A549 (cell line): Measurements from ENCODE around the gene FDXACB1. TPM values are rescaled to one million over a fixed set of nuclear protein-coding genes. Genes with fewer than 3 reads are reported as not detected.

Source experiments
- ATAC-seq, 2 experiments: fragments of 200-7000 bp in 1 of 2; fragments of >200 bp in 1 of 2; cut with Nextera tagmentation in 1 of 2; cut with Tn5 transposase in 1 of 2; 3 replicates each; pipeline versions ENCODE4 v1.8.0 to v1.9.1; 2018 to 2020; ENCODE audit warnings: mild to moderate bottlenecking in 1 of 2, moderate library complexity in 1 of 2
- CTCF ChIA-PET: fragments of 300-600 bp; sonication (Branson Sonifier 250); formaldehyde crosslinking; extraction: SDS; loops from one replicate; lab custom pipeline; 2021; ENCODE audit warnings: antibody characterized with exemption, inconsistent platforms; lab: Yijun Ruan, JAX
- POLR2A ChIA-PET: fragments of 350-600 bp; formaldehyde crosslinking; extraction: SDS; loops from one replicate; lab custom pipeline; 2021; ENCODE audit warnings: antibody characterized with exemption, inconsistent platforms; lab: Yijun Ruan, JAX
- DNase-seq, 2 experiments: peaks; one replicate each; pipeline versions ENCODE4 v3.0.0 to v3.0.0-alpha.2; 2011 to 2016; ENCODE audit warnings: low read depth in 1 of 2, low spot score in 1 of 2
- FAIRE-seq: peaks from 2 replicates; lab custom pipeline; 2011; peaks lifted over from hg19 to GRCh38; lab: Jason Lieb, UNC
- H3K27ac ChIP-seq, 2 experiments: fragments of >200 bp; sonication (Bioruptor Twin); formaldehyde crosslinking; 3 replicates each; pipeline ENCODE4 v1.5.1; 2016 to 2017
- H3K4me1 ChIP-seq: fragments of >200 bp; sonication (Bioruptor Twin); formaldehyde crosslinking; 3 replicates; pipeline ENCODE4 v1.6.1; 2016
- H3K4me2 ChIP-seq: fragments of >200 bp; sonication (Bioruptor Twin); formaldehyde crosslinking; 3 replicates; pipeline ENCODE4 v1.6.1; 2016
- H3K4me3 ChIP-seq: fragments of >200 bp; sonication (Bioruptor Twin); formaldehyde crosslinking; 3 replicates; pipeline ENCODE4 v1.5.1; 2016
- H3K9me3 ChIP-seq: fragments of >200 bp; sonication (Bioruptor Twin); formaldehyde crosslinking; 3 replicates; pipeline ENCODE4 v1.6.1; 2016
- CBX2 ChIP-seq: fragments of 200-600 bp; sonication (generic); IDR thresholded peaks from 2 replicates; pipeline ENCODE4 v1.6.1; 2016; ENCODE audit warnings: low read depth, mild to moderate bottlenecking, borderline replicate concordance
- CBX8 ChIP-seq: fragments of 200-600 bp; sonication (generic); IDR thresholded peaks from 2 replicates; pipeline ENCODE4 v1.6.1; 2016
- CEBPB ChIP-seq, 2 experiments: fragments of >200 bp in 1 of 2; sonication (Bioruptor Twin) in 1 of 2; formaldehyde crosslinking in 1 of 2; IDR thresholded peaks; 2 replicates each; pipeline ENCODE4 v1.6.1; 2012 to 2016
- CHD2 ChIP-seq: fragments of 150-350 bp; IDR thresholded peaks from 2 replicates; pipeline ENCODE4 v1.6.1; 2014; ENCODE audit warnings: low read length; ENCODE audit not compliant: partially characterized antibody
- FOSB ChIP-seq: fragments of 250-450 bp; sonication (Bioruptor Pico); IDR thresholded peaks from 2 replicates; pipeline ENCODE4 v1.5.0; 2020; ENCODE audit warnings: mild to moderate bottlenecking, moderate library complexity
- FOSL2 ChIP-seq, 2 experiments: fragments of 450-650 bp in 1 of 2; fragments of >200 bp in 1 of 2; sonication (Bioruptor Twin) in 1 of 2; formaldehyde crosslinking; IDR thresholded peaks; 2 replicates each; pipeline versions ENCODE4 v1.5.0 to v1.6.1; 2016 to 2020; ENCODE audit warnings: mild to moderate bottlenecking in 1 of 2, moderate library complexity in 1 of 2
- GATA3 ChIP-seq: IDR thresholded peaks from 2 replicates; pipeline ENCODE4 v1.6.1; 2012; ENCODE audit warnings: borderline replicate concordance
- HOXB5 ChIP-seq: fragments of 250-450 bp; sonication (Bioruptor Pico); IDR thresholded peaks from 2 replicates; pipeline ENCODE4 v1.5.0; 2020; ENCODE audit warnings: mild to moderate bottlenecking, moderate library complexity
- JUNB ChIP-seq: fragments of >200 bp; sonication (Bioruptor Twin); formaldehyde crosslinking; IDR thresholded peaks from 2 replicates; pipeline ENCODE4 v1.6.1; 2016
- KDM5A ChIP-seq: fragments of 200-600 bp; sonication (generic); IDR thresholded peaks from 2 replicates; pipeline ENCODE4 v1.6.1; 2016; ENCODE audit warnings: antibody characterized with exemption, mild to moderate bottlenecking
- MAZ ChIP-seq: fragments of 150-350 bp; IDR thresholded peaks from 2 replicates; pipeline ENCODE4 v1.6.1; 2014; ENCODE audit warnings: antibody characterized with exemption, low read depth, low read length, borderline replicate concordance
- NFE2L2 ChIP-seq: fragments of 150-350 bp; conservative IDR thresholded peaks from 2 replicates; pipeline ENCODE4 v1.6.1; 2014; ENCODE audit warnings: low read length
- NR3C1 ChIP-seq: fragments of >200 bp; sonication (Bioruptor Twin); formaldehyde crosslinking; IDR thresholded peaks from 3 replicates; pipeline ENCODE4 v1.6.1; 2017
- PHF8 ChIP-seq: fragments of 200-600 bp; sonication (generic); IDR thresholded peaks from 2 replicates; pipeline ENCODE4 v1.6.1; 2016; ENCODE audit warnings: low read depth, mild to moderate bottlenecking, antibody characterized with exemption, moderate library complexity, borderline replicate concordance
- POLR2A ChIP-seq: IDR thresholded peaks from 2 replicates; pipeline ENCODE4 v1.6.1; 2012; ENCODE audit warnings: mild to moderate bottlenecking, low read length
- POLR2AphosphoS2 ChIP-seq: conservative IDR thresholded peaks from 2 replicates; pipeline ENCODE4 v1.6.1; 2012; ENCODE audit warnings: low read length, improper control_type of control experiment, inconsistent platforms
- RARB ChIP-seq: fragments of 250-450 bp; sonication (Bioruptor Pico); IDR thresholded peaks from 2 replicates; pipeline ENCODE4 v1.8.0; 2021; ENCODE audit warnings: mild to moderate bottlenecking, moderate library complexity
- SMC3 ChIP-seq: fragments of >200 bp; sonication (Bioruptor Twin); formaldehyde crosslinking; IDR thresholded peaks from 3 replicates; pipeline ENCODE4 v1.6.1; 2018; ENCODE audit warnings: inconsistent platforms
- SREBF2 ChIP-seq: fragments of 450-650 bp; IDR thresholded peaks from 2 replicates; pipeline ENCODE4 v1.6.1; 2014; ENCODE audit warnings: mild to moderate bottlenecking, moderate library complexity
- TFCP2L1 ChIP-seq: fragments of 250-450 bp; sonication (Bioruptor Pico); IDR thresholded peaks from 2 replicates; pipeline ENCODE4 v1.5.0; 2021; ENCODE audit warnings: mild to moderate bottlenecking
- USF2 ChIP-seq: fragments of 450-650 bp; IDR thresholded peaks from 2 replicates; pipeline ENCODE4 v1.6.1; 2014; ENCODE audit warnings: antibody characterized with exemption
- ZNF302 ChIP-seq: fragments of 250-450 bp; sonication (Bioruptor Pico); IDR thresholded peaks from 2 replicates; pipeline ENCODE4 v1.9.0; 2021; ENCODE audit warnings: inconsistent platforms, mild to moderate bottlenecking, moderate library complexity
- WGBS: methylation state at CpG from one replicate; pipeline ENCODE4 v1.1.6; 2017; ENCODE audit errors: missing lambda C conversion rate; 5-methylcytosine and 5-hydroxymethylcytosine counted together
- polyA plus RNA-seq, 4 experiments: library from polyadenylated mRNA; depleted of rRNA in 3 of 4; stranded (reverse); fragments of >200 nt; fragmentation: RNase III in 1 of 4; extraction: RNeasy Plus Mini Kit Qiagen cat#74134 plus additional on column Dnase treatment in 1 of 4; gene quantifications; 2 replicates in 3 of 4; 3 replicates in 1 of 4; pipeline ENCODE4 v1.2.3, GENCODE V29; 2011 to 2017
- TF ChIP-seq, protein P1 (sequence below): fragments of 250-450 bp; sonication (Bioruptor Pico); IDR thresholded peaks from 2 replicates; pipeline ENCODE4 v1.5.0; 2020; ENCODE audit warnings: low read depth, mild to moderate bottlenecking, moderate library complexity
- TF ChIP-seq, protein P2 (sequence below): IDR thresholded peaks from 2 replicates; pipeline ENCODE4 v1.6.1; 2012
- TF ChIP-seq, protein P3 (sequence below): fragments of >200 bp; sonication (Bioruptor Twin); formaldehyde crosslinking; IDR thresholded peaks from 3 replicates; pipeline ENCODE4 v1.6.1; 2016
- TF ChIP-seq, protein P4 (sequence below): IDR thresholded peaks from 2 replicates; pipeline ENCODE4 v1.6.1; 2012
- TF ChIP-seq, protein P5 (sequence below): fragments of 200-600 bp; sonication (generic); IDR thresholded peaks from 2 replicates; pipeline ENCODE4 v1.6.1; 2016; ENCODE audit warnings: antibody characterized with exemption, mild to moderate bottlenecking, moderate library complexity
- TF ChIP-seq, protein P6 (sequence below): fragments of 250-450 bp; sonication (Bioruptor Pico); IDR thresholded peaks from 2 replicates; pipeline ENCODE4 v1.5.0; 2021; ENCODE audit warnings: mild to moderate bottlenecking, moderate library complexity, borderline replicate concordance

FDXACB1 gene
- polyA plus RNA-seq, 2 of the 4 experiments (the other 2 are of a cell fraction): 1.9 to 2.4 TPM

DNA sequence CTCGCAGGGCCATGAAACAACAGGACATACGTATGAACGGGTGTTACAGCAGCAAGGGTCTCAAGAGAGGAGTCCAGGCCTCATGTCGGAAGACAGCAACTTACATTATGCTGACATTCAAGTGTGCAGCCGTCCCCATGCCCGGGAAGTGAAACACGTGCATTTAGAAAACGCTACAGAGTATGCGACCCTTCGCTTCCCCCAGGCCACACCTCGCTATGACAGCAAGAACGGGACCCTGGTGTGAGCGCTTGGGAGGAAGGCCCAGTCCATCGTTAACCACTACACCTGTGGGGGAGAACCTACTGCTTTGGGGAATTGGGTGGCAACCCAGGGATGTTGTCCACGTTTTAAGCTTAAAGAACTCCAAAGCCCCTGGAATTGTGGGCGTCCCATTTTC lies 47.0 kb upstream of the FDXACB1 start:
- no peak for DNase-seq
- Histone ChIP-seq H3K9me3 (no peaks in the 10 kb centered on the region), H3K4me3 (no peak overlapping the region; the same call in 2 of the 3 replicates), H3K4me2 (peak overlapping the region; percentile 63), H3K4me1 (peaks cover 44% of the 10 kb centered on the region), H3K27ac (peak overlapping the region; percentile 73 to 92)
- POLR2A ChIA-PET: interaction anchor here (0.9 to 1.7 kb wide), 9 partner anchors 10 to 161 kb away, joined by 3 to 17 read pairs (median 5); partner anchors contain the start of genes CRYAB, DIXDC1, SDHD and TIMM8B
- CTCF ChIA-PET: interaction anchor here (1.0 to 12.2 kb wide), 4 partner anchors 10 to 55 kb away, joined by 3 to 172 read pairs (median 6); no protein-coding TSS in a partner anchor
- TF ChIP-seq KDM5A: no peak
- TF ChIP-seq SMC3: no peak
- TF ChIP-seq, protein P1, sequence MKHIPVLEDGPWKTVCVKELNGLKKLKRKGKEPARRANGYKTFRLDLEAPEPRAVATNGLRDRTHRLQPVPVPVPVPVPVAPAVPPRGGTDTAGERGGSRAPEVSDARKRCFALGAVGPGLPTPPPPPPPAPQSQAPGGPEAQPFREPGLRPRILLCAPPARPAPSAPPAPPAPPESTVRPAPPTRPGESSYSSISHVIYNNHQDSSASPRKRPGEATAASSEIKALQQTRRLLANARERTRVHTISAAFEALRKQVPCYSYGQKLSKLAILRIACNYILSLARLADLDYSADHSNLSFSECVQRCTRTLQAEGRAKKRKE (CRISPR knock-in tag): no peak
- no peak for TF ChIP-seq ZNF302
- TF ChIP-seq, protein P2, sequence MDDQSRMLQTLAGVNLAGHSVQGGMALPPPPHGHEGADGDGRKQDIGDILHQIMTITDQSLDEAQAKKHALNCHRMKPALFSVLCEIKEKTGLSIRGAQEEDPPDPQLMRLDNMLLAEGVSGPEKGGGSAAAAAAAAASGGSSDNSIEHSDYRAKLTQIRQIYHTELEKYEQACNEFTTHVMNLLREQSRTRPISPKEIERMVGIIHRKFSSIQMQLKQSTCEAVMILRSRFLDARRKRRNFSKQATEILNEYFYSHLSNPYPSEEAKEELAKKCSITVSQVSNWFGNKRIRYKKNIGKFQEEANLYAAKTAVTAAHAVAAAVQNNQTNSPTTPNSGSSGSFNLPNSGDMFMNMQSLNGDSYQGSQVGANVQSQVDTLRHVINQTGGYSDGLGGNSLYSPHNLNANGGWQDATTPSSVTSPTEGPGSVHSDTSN: no peak
- TF ChIP-seq NR3C1: no peak
- TF ChIP-seq, protein P3, sequence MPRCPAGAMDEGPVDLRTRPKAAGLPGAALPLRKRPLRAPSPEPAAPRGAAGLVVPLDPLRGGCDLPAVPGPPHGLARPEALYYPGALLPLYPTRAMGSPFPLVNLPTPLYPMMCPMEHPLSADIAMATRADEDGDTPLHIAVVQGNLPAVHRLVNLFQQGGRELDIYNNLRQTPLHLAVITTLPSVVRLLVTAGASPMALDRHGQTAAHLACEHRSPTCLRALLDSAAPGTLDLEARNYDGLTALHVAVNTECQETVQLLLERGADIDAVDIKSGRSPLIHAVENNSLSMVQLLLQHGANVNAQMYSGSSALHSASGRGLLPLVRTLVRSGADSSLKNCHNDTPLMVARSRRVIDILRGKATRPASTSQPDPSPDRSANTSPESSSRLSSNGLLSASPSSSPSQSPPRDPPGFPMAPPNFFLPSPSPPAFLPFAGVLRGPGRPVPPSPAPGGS: no peak
- TF ChIP-seq MAZ: no peak
- no peak for TF ChIP-seq POLR2A
- TF ChIP-seq TFCP2L1: no peak
- TF ChIP-seq FOSB (CRISPR knock-in tag): no peak
- TF ChIP-seq HOXB5 (CRISPR knock-in tag): no peak
- TF ChIP-seq JUNB: no peak
- no peak for TF ChIP-seq PHF8
- no peak for TF ChIP-seq CBX2
- TF ChIP-seq FOSL2 (IDR thresholded peaks at IDR 0.05): no peak
- TF ChIP-seq FOSL2 (CRISPR knock-in tag; IDR thresholded peaks at IDR 0.05): no peak
- TF ChIP-seq CHD2: no peak
- TF ChIP-seq, protein P4, sequence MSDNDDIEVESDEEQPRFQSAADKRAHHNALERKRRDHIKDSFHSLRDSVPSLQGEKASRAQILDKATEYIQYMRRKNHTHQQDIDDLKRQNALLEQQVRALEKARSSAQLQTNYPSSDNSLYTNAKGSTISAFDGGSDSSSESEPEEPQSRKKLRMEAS: no peak
- TF ChIP-seq, protein P5, sequence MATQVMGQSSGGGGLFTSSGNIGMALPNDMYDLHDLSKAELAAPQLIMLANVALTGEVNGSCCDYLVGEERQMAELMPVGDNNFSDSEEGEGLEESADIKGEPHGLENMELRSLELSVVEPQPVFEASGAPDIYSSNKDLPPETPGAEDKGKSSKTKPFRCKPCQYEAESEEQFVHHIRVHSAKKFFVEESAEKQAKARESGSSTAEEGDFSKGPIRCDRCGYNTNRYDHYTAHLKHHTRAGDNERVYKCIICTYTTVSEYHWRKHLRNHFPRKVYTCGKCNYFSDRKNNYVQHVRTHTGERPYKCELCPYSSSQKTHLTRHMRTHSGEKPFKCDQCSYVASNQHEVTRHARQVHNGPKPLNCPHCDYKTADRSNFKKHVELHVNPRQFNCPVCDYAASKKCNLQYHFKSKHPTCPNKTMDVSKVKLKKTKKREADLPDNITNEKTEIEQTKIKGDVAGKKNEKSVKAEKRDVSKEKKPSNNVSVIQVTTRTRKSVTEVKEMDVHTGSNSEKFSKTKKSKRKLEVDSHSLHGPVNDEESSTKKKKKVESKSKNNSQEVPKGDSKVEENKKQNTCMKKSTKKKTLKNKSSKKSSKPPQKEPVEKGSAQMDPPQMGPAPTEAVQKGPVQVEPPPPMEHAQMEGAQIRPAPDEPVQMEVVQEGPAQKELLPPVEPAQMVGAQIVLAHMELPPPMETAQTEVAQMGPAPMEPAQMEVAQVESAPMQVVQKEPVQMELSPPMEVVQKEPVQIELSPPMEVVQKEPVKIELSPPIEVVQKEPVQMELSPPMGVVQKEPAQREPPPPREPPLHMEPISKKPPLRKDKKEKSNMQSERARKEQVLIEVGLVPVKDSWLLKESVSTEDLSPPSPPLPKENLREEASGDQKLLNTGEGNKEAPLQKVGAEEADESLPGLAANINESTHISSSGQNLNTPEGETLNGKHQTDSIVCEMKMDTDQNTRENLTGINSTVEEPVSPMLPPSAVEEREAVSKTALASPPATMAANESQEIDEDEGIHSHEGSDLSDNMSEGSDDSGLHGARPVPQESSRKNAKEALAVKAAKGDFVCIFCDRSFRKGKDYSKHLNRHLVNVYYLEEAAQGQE: no peak
- ATAC-seq: no peak
- 95% methylated on average over 16 of the region's 16 CpGs for WGBS
- no peak for FAIRE-seq

GRCh38 chr11:111923951-111924350 lies 45.0 kb upstream of the FDXACB1 start:
- ChIA-PET CTCF (interaction anchor here (0.9 kb wide), 1 partner anchor 10 kb away, joined by 6 read pairs; no protein-coding TSS in a partner anchor), POLR2A (no interaction called here)
- Histone ChIP-seq H3K4me2 (peak overlapping the region; percentile 66), H3K27ac (peak overlapping the region; percentile 73 to 92), H3K9me3 (no peaks in the 10 kb centered on the region), H3K4me1 (peaks cover 44% of the 10 kb centered on the region), H3K4me3 (no peak overlapping the region)
- TF ChIP-seq POLR2A (no peak), PHF8 (no peak), SREBF2 (no peak), NFE2L2 (no peak), RARB (CRISPR knock-in tag) (no peak), CEBPB (IDR thresholded peaks at IDR 0.05) (no peak), FOSL2 (IDR thresholded peaks at IDR 0.05) (no peak), FOSL2 (CRISPR knock-in tag; IDR thresholded peaks at IDR 0.05) (no peak), SMC3 (no peak), GATA3 (no peak), POLR2AphosphoS2 (no peak), CBX8 (no peak), USF2 (no peak)
- TF ChIP-seq, protein P1 (CRISPR knock-in tag): no peak
- TF ChIP-seq, protein P6, sequence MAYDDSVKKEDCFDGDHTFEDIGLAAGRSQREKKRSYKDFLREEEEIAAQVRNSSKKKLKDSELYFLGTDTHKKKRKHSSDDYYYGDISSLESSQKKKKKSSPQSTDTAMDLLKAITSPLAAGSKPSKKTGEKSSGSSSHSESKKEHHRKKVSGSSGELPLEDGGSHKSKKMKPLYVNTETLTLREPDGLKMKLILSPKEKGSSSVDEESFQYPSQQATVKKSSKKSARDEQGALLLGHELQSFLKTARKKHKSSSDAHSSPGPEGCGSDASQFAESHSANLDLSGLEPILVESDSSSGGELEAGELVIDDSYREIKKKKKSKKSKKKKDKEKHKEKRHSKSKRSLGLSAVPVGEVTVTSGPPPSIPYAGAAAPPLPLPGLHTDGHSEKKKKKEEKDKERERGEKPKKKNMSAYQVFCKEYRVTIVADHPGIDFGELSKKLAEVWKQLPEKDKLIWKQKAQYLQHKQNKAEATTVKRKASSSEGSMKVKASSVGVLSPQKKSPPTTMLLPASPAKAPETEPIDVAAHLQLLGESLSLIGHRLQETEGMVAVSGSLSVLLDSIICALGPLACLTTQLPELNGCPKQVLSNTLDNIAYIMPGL (CRISPR knock-in tag): no peak
- no peak for DNase-seq
- ATAC-seq: no peak
- no peak for FAIRE-seq
